Uterus (tissue), 2 donors: ENCODE data around the gene SMIM41.

ENCODE experiments used
- CTCF ChIP-seq, 4 experiments: fragments of 200-600 bp in 2 of 4; fragments of 450-650 bp in 2 of 4; sonication (generic) in 2 of 4; IDR thresholded peaks; one replicate each; pipeline ENCODE4 v1.5.1; 2016 to 2019; ENCODE audit warnings: antibody characterized with exemption in 4 of 4, mild to moderate bottlenecking in 2 of 4, moderate library complexity in 1 of 4
- POLR2A ChIP-seq, 2 donors: fragments of 450-650 bp; IDR thresholded peaks; one replicate each; pipeline ENCODE4 v1.6.1; 2016; ENCODE audit warnings: antibody characterized with exemption in 2 of 2, mild to moderate bottlenecking in 1 of 2, moderate library complexity in 1 of 2

DNA sequence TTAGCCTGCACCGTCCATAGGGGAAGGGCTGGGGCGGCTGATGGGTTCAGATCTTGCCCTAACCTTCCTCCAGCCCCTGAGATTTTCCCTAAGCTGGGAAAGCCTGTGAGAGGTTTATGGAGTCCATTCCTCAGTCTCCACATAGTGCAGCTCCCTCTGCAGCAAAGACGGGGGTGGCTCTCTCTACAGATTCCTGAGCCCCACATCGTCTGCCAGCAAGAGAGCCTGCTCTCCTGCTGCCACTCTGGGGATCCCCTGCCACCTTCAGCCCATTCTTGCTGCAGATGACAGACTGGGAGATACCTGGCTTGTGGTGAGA, 3.1 kb downstream of the SMIM41 start:
- no peak for TF ChIP-seq POLR2A (IDR thresholded peaks at IDR 0.05)
- TF ChIP-seq CTCF (IDR thresholded peaks at IDR 0.05), result no peak
